Activated naive CD8-positive, alpha-beta T cell (primary cell): Measurements from ENCODE around the gene TENM3.

Experiments used
- H3K27ac Mint-ChIP-seq: one replicate; pipeline ENCODE4 v1.8.0; 2021; ENCODE audit warnings: mixed read lengths
- H3K27me3 Mint-ChIP-seq: one replicate; pipeline ENCODE4 v1.8.0; 2021; ENCODE audit warnings: mixed read lengths
- H3K36me3 Mint-ChIP-seq: one replicate; pipeline ENCODE4 v1.8.0; 2021; ENCODE audit warnings: mixed read lengths
- H3K4me1 Mint-ChIP-seq: one replicate; pipeline ENCODE4 v1.8.0; 2021; ENCODE audit warnings: low read depth, mixed read lengths
- H3K4me3 Mint-ChIP-seq: one replicate; pipeline ENCODE4 v1.8.0; 2021; ENCODE audit warnings: mild to moderate bottlenecking, mixed read lengths
- H3K9me3 Mint-ChIP-seq: one replicate; pipeline ENCODE4 v1.8.0; 2021; ENCODE audit warnings: low read depth, mixed read lengths

Gene TENM3

DNA sequence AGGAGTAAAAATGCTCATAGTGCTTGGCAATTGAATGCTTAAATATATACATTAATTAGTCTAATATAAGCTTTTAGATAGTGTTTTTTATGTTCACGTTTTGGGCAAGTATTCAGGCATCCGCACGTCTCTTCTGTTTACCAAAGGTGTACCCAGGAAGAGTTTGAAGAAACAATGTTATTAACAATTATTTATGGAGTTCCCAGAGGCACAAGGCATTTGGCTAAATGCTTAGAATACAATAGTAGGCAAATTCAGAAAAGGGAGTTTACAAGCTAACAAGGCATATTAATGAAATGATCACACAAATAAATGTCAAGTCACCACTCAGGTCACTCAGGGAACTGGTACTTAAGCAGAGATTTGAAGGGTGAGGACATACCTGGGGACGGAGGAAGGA is 294.8 kb downstream of the TENM3 start:
- Mint-ChIP-seq H3K4me1 (no peaks in the 10 kb centered on the region), H3K9me3 (no peaks in the 10 kb centered on the region), H3K4me3 (no peak overlapping the region), H3K36me3 (no peaks in the 10 kb centered on the region), H3K27ac (no peak overlapping the region), H3K27me3 (no peaks in the 10 kb centered on the region)

GRCh38 chr4:182540496-182540895 is 297.3 kb downstream of the TENM3 start:
- Mint-ChIP-seq H3K27ac (no peak overlapping the region), H3K9me3 (no peaks in the 10 kb centered on the region), H3K27me3 (peaks cover 3% of the 10 kb centered on the region), H3K36me3 (no peaks in the 10 kb centered on the region), H3K4me1 (no peaks in the 10 kb centered on the region), H3K4me3 (no peak overlapping the region)

- Mint-ChIP-seq H3K36me3 (no peaks in the 10 kb centered on the region), H3K4me3 (no peak overlapping the region), H3K4me1 (no peaks in the 10 kb centered on the region), H3K27me3 (peaks cover 17% of the 10 kb centered on the region), H3K27ac (no peak overlapping the region), H3K9me3 (no peaks in the 10 kb centered on the region)
These were observed 304.2 kb downstream of the TENM3 start for GRCh38 chr4:182547435-182547834.

GRCh38 chr4:182548156-182548555 is 305.0 kb downstream of the TENM3 start:
- Mint-ChIP-seq H3K9me3 (no peaks in the 10 kb centered on the region), H3K27ac (no peak overlapping the region), H3K4me3 (no peak overlapping the region), H3K36me3 (no peaks in the 10 kb centered on the region), H3K27me3 (peaks cover 17% of the 10 kb centered on the region), H3K4me1 (no peaks in the 10 kb centered on the region)

- Mint-ChIP-seq H3K27ac (no peak overlapping the region), H3K9me3 (no peaks in the 10 kb centered on the region), H3K27me3 (peaks cover 19% of the 10 kb centered on the region), H3K36me3 (no peaks in the 10 kb centered on the region), H3K4me1 (no peaks in the 10 kb centered on the region), H3K4me3 (no peak overlapping the region)
These were observed 306.2 kb downstream of the TENM3 start for GRCh38 chr4:182549356-182549755.

DNA sequence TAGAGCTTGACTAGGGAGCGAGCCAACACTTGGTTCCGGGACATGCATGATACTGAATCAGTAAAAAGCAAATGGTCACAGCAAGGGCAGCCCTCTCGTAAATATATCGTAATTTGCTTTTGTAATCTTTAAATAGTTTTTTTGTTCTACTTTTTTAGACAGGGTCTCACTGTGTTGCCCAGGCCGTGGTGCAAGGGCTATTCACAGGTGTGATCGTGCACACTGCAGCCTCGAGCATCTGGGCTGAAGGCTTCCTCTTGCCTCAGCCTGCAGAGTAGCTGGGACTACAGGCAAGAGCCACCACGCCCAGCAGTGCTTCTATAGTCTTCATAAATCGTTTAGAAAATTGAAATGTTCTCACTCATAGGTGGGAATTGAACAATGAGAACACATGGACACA is 309.7 kb downstream of the TENM3 start:
- H3K27me3 Mint-ChIP-seq = peaks cover 12% of the 10 kb centered on the region
- H3K4me3 Mint-ChIP-seq = no peak overlapping the region
- no peaks in the 10 kb centered on the region for H3K36me3 Mint-ChIP-seq
- no peaks in the 10 kb centered on the region for H3K9me3 Mint-ChIP-seq
- H3K27ac Mint-ChIP-seq = no peak overlapping the region
- no peaks in the 10 kb centered on the region for H3K4me1 Mint-ChIP-seq

- H3K4me3 Mint-ChIP-seq = no peak overlapping the region
- H3K4me1 Mint-ChIP-seq = no peaks in the 10 kb centered on the region
- H3K27me3 Mint-ChIP-seq = peaks cover 10% of the 10 kb centered on the region
- no peaks in the 10 kb centered on the region for H3K36me3 Mint-ChIP-seq
- no peaks in the 10 kb centered on the region for H3K9me3 Mint-ChIP-seq
- H3K27ac Mint-ChIP-seq = no peak overlapping the region
These were observed 310.5 kb downstream of the TENM3 start for GRCh38 chr4:182553653-182554052.

- Mint-ChIP-seq H3K4me3 (no peak overlapping the region), H3K9me3 (no peaks in the 10 kb centered on the region), H3K36me3 (no peaks in the 10 kb centered on the region), H3K4me1 (no peaks in the 10 kb centered on the region), H3K27ac (no peak overlapping the region), H3K27me3 (peaks cover 10% of the 10 kb centered on the region)
These were observed 311.5 kb downstream of the TENM3 start for GRCh38 chr4:182554736-182555135.

DNA sequence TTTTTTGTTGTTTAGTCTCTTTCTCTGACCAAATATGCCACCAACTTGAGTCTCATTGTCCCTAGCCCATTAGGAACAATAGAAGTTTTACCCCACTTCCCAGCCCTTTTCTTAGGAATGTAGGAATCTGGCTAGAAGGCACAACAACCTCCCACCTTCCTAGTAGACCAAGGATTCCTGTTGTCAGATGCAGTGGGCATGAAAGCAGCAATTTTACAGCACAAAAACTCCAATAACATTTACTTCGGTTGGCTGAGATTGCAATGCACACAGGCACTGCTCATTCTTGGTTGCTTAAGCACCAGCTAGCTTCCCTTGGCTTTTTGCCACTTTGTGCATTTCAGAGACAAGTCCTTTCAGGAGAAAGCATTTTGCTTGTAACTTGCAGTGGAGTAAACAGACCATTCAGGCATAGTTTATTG is 312.8 kb downstream of the TENM3 start:
- H3K9me3 Mint-ChIP-seq = no peaks in the 10 kb centered on the region
- H3K27me3 Mint-ChIP-seq = peaks cover 5% of the 10 kb centered on the region
- H3K4me1 Mint-ChIP-seq = no peaks in the 10 kb centered on the region
- no peaks in the 10 kb centered on the region for H3K36me3 Mint-ChIP-seq
- H3K27ac Mint-ChIP-seq = no peak overlapping the region
- H3K4me3 Mint-ChIP-seq = no peak overlapping the region

DNA sequence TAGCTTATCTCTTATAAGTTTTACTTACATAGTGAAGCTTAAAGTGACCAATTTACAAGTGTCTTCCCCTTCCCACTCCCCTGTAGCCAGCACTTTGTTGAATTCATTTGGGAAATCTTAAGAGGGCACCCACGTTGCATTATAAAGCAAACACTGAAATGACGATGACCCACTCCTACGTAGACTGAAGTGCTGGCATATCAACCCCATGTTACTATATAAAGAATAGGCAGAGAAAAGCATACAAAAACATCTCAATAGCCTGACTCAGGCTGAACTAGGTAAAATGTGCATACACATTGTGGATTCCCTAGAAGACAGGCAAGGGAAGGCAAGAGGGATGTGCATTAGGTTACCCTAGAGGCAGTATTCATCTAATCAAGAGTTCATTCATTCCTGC is 313.4 kb downstream of the TENM3 start:
- H3K9me3 Mint-ChIP-seq = no peaks in the 10 kb centered on the region
- H3K4me1 Mint-ChIP-seq = no peaks in the 10 kb centered on the region
- H3K36me3 Mint-ChIP-seq = no peaks in the 10 kb centered on the region
- H3K27ac Mint-ChIP-seq = no peak overlapping the region
- peaks cover 2% of the 10 kb centered on the region for H3K27me3 Mint-ChIP-seq
- no peak overlapping the region for H3K4me3 Mint-ChIP-seq

GRCh38 chr4:182560358-182560757 is 317.2 kb downstream of the TENM3 start:
- Mint-ChIP-seq H3K36me3 (no peaks in the 10 kb centered on the region), H3K27ac (no peak overlapping the region), H3K27me3 (peaks cover 2% of the 10 kb centered on the region), H3K4me1 (no peaks in the 10 kb centered on the region), H3K9me3 (no peaks in the 10 kb centered on the region), H3K4me3 (no peak overlapping the region)

DNA sequence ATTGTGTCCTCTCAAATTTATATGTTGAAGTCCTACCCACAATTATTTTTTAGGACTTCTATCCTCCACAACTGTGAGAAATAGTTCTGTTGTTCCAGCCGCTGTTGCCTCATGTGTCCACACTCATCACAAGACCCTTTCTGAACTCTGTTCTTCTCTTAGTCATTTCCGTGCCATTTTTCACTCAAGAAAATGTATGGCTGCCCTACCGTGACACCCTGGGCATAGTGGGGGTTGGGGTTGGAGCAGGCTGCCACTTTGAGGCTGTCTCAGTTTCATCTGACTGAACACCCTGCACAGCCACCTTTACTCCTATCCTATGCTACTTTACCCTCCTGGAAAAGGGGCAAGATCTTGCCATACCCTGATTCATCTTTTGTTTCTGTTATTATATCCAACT is 319.1 kb downstream of the TENM3 start:
- no peak overlapping the region for H3K4me3 Mint-ChIP-seq

DNA sequence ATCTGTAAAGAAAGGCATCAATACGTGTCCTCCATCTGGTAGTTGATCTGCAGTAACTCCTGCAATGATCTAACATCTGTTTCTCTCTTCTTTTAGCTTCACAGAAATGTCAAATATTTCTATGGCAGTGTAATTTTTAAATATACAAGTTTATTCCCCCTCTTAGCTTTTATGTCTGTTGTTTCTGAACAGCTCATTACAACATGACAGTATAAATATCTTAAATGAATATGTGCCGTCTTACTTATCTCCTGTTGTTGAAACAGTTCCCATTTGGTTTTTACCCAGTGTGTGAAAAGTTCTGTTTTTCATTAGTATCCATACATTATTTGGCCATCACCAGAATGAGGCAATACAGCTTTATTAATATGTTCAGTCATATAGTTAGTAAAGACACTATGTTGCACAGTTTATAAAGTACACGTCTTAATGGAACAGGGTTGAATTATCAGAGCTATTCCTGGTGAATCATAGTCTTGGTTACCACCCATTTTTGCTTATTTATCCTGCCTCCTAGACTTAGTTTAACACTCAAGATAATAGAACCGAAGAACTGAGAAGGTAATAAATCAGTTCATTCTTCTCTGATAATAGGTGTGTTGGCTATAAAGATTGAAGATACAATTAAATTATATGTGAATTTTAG is 321.6 kb downstream of the TENM3 start:
- Mint-ChIP-seq H3K27ac (no peak overlapping the region), H3K27me3 (peaks cover 10% of the 10 kb centered on the region), H3K36me3 (no peaks in the 10 kb centered on the region), H3K4me3 (no peak overlapping the region), H3K9me3 (no peaks in the 10 kb centered on the region), H3K4me1 (no peaks in the 10 kb centered on the region)

More for the DNA sequence above, 319.1 kb downstream of the TENM3 start:
- Mint-ChIP-seq H3K27me3 (peaks cover 6% of the 10 kb centered on the region), H3K9me3 (no peaks in the 10 kb centered on the region), H3K4me1 (no peaks in the 10 kb centered on the region), H3K36me3 (no peaks in the 10 kb centered on the region), H3K27ac (no peak overlapping the region)

GRCh38 chr4:182567119-182567518 is 323.9 kb downstream of the TENM3 start:
- no peak overlapping the region for H3K27ac Mint-ChIP-seq
- H3K36me3 Mint-ChIP-seq = no peaks in the 10 kb centered on the region
- peaks cover 10% of the 10 kb centered on the region for H3K27me3 Mint-ChIP-seq
- no peaks in the 10 kb centered on the region for H3K4me1 Mint-ChIP-seq
- H3K4me3 Mint-ChIP-seq = no peak overlapping the region
- no peaks in the 10 kb centered on the region for H3K9me3 Mint-ChIP-seq

- H3K4me3 Mint-ChIP-seq = no peak overlapping the region
- H3K4me1 Mint-ChIP-seq = no peaks in the 10 kb centered on the region
- H3K9me3 Mint-ChIP-seq = no peaks in the 10 kb centered on the region
- no peak overlapping the region for H3K27ac Mint-ChIP-seq
- no peaks in the 10 kb centered on the region for H3K36me3 Mint-ChIP-seq
- H3K27me3 Mint-ChIP-seq = peaks cover 8% of the 10 kb centered on the region
These were observed 326.4 kb downstream of the TENM3 start for GRCh38 chr4:182569561-182569960.

GRCh38 chr4:182574706-182575105 is 331.5 kb downstream of the TENM3 start:
- Mint-ChIP-seq H3K4me3 (no peak overlapping the region), H3K4me1 (no peaks in the 10 kb centered on the region), H3K27ac (no peak overlapping the region)

More at GRCh38 chr4:182574706-182575105, 331.5 kb downstream of the TENM3 start:
- H3K27me3 Mint-ChIP-seq = peaks cover 3% of the 10 kb centered on the region
- no peaks in the 10 kb centered on the region for H3K9me3 Mint-ChIP-seq
- H3K36me3 Mint-ChIP-seq = no peaks in the 10 kb centered on the region
